GOT3 (cell line): ENCODE results near the gene ZNF565.
"Not testable (repeated sequence)": the region's sequence is repeated elsewhere in the genome, so short reads cannot be mapped to it uniquely, and the experiment has no call there.

Source experiments
- DNase-seq: peaks from one replicate; lab custom pipeline; 2025; ENCODE audit warnings: mixed read lengths; lab: John Stamatoyannopoulos, UW

ZNF565 gene

GRCh38 chr19:36210497-36210896 lies 4.0 kb downstream of the ZNF565 start:
- no peak for DNase-seq

- no peak for DNase-seq
Observed at GRCh38 chr19:36209372-36209771, 5.1 kb downstream of the ZNF565 start.

GRCh38 chr19:36207605-36208252 lies 6.7 kb downstream of the ZNF565 start:
- no peak for DNase-seq

GRCh38 chr19:36203293-36203692 lies 11.2 kb downstream of the ZNF565 start:
- no peak for DNase-seq

GRCh38 chr19:36201684-36202083 lies 12.8 kb downstream of the ZNF565 start:
- no peak for DNase-seq

- no peak for DNase-seq
Observed at GRCh38 chr19:36198119-36198518, 16.3 kb downstream of the ZNF565 start.

- no peak for DNase-seq
Observed at GRCh38 chr19:36196249-36196648, 18.2 kb downstream of the ZNF565 start.

- DNase-seq: not testable (repeated sequence)
Observed at GRCh38 chr19:36186722-36187121, 27.7 kb downstream of the ZNF565 start.

GRCh38 chr19:36183245-36183628 lies 31.2 kb downstream of the ZNF565 start:
- DNase-seq: no peak

- no peak for DNase-seq
Observed at GRCh38 chr19:36182612-36183244, 31.7 kb downstream of the ZNF565 start.

- not testable (repeated sequence) for DNase-seq
Observed at GRCh38 chr19:36179077-36179476, 35.4 kb downstream of the ZNF565 start.

- DNase-seq: not testable (repeated sequence)
Observed at GRCh38 chr19:36173846-36174245, 40.6 kb downstream of the ZNF565 start.

- no peak for DNase-seq
Observed at GRCh38 chr19:36172852-36173251, 41.6 kb downstream of the ZNF565 start.

- DNase-seq: no peak
Observed at GRCh38 chr19:36169084-36169760, 45.2 kb downstream of the ZNF565 start.

- DNase-seq: no peak
Observed at GRCh38 chr19:36163813-36164212, 50.7 kb downstream of the ZNF565 start.

- no peak for DNase-seq
Observed at GRCh38 chr19:36160821-36161596, 53.5 kb downstream of the ZNF565 start.

- DNase-seq: no peak
Observed at GRCh38 chr19:36153126-36153525, 61.3 kb downstream of the ZNF565 start.

GRCh38 chr19:36152352-36153091 lies 61.9 kb downstream of the ZNF565 start, which contains the start of gene COX7A1:
COX7A1 (minus strand) TSS chr19:36152447; CDS start chr19:36152407, 40 bp downstream.
- no peak for DNase-seq

GRCh38 chr19:36152019-36152351 lies 62.5 kb downstream of the ZNF565 start:
- no peak for DNase-seq

- no peak for DNase-seq
Observed at GRCh38 chr19:36151144-36152018, 63.1 kb downstream of the ZNF565 start.

- no peak for DNase-seq
Observed at GRCh38 chr19:36150586-36150985, 63.9 kb downstream of the ZNF565 start.
